WTC11 (cell line): Measurements from ENCODE around the gene FAM110C. TPM values are rescaled to one million over a fixed set of nuclear protein-coding genes. Genes with fewer than 3 reads are reported as not detected.
"Not testable (repeated sequence)": the region's sequence is repeated elsewhere in the genome, so short reads cannot be mapped to it uniquely, and the experiment has no call there.

ENCODE experiments used
- ATAC-seq: fragments of 200-7000 bp; cut with Tn5 transposase; 2 replicates; pipeline ENCODE4 v1.10.0; 2021; ENCODE audit warnings: mild to moderate bottlenecking, moderate library complexity
- CTCF ChIA-PET: fragments of 300-600 bp; sonication (Branson Sonifier 250); formaldehyde crosslinking; loops from one replicate; lab custom pipeline; 2021; ENCODE audit warnings: antibody characterized with exemption; lab: Charles Lee
- POLR2A ChIA-PET: fragments of 350-600 bp; sonication (Branson Sonifier 250); formaldehyde crosslinking; loops from one replicate; lab custom pipeline; 2021; ENCODE audit warnings: antibody characterized with exemption; lab: Charles Lee
- DNase-seq: peaks from one replicate; pipeline ENCODE4 v3.0.0; 2021; ENCODE audit warnings: low spot score
- H3K27ac Mint-ChIP-seq: 2 replicates; pipeline ENCODE4 v1.8.0; 2021; ENCODE audit warnings: mixed read lengths
- H3K27me3 Mint-ChIP-seq: 2 replicates; pipeline ENCODE4 v1.8.0; 2021; ENCODE audit warnings: low read depth, mild to moderate bottlenecking, moderate library complexity, mixed read lengths
- H3K36me3 Mint-ChIP-seq: 2 replicates; pipeline ENCODE4 v1.8.0; 2021; ENCODE audit warnings: mixed read lengths
- H3K4me1 Mint-ChIP-seq: 2 replicates; pipeline ENCODE4 v1.8.0; 2022; ENCODE audit warnings: mixed read lengths
- H3K4me3 Mint-ChIP-seq: 2 replicates; pipeline ENCODE4 v1.8.0; 2021; ENCODE audit warnings: mild to moderate bottlenecking, moderate library complexity, mixed read lengths
- H3K9me3 Mint-ChIP-seq: 2 replicates; pipeline ENCODE4 v1.8.0; 2021; ENCODE audit warnings: mixed read lengths
- CBFB ChIP-seq: sonication (generic); formaldehyde crosslinking; IDR thresholded peaks from 2 replicates; pipeline ENCODE4 v1.8.1; 2022; ENCODE audit warnings: mild to moderate bottlenecking, low read depth, missing genetic modification reagents
- CREB1 ChIP-seq: sonication (generic); formaldehyde crosslinking; IDR thresholded peaks from 2 replicates; pipeline ENCODE4 v1.8.0; 2023; ENCODE audit warnings: mild to moderate bottlenecking, missing genetic modification reagents
- FOXJ3 ChIP-seq: sonication (generic); formaldehyde crosslinking; IDR thresholded peaks from 2 replicates; pipeline ENCODE4 v1.9.0; 2021; ENCODE audit warnings: missing genetic modification reagents, mild to moderate bottlenecking, borderline replicate concordance
- FOXK1 ChIP-seq: sonication (generic); formaldehyde crosslinking; IDR thresholded peaks from 2 replicates; pipeline ENCODE4 v1.8.0; 2022; ENCODE audit warnings: mild to moderate bottlenecking, moderate library complexity, missing genetic modification reagents
- HMGXB4 ChIP-seq: sonication (generic); formaldehyde crosslinking; IDR thresholded peaks from 2 replicates; pipeline ENCODE4 v1.8.1; 2023; ENCODE audit warnings: mild to moderate bottlenecking, moderate library complexity, missing genetic modification reagents
- KAT7 ChIP-seq: sonication (generic); formaldehyde crosslinking; IDR thresholded peaks from 2 replicates; pipeline ENCODE4 v1.8.1; 2023; ENCODE audit warnings: missing genetic modification reagents, mild to moderate bottlenecking, borderline replicate concordance
- PREB ChIP-seq: sonication (generic); formaldehyde crosslinking; IDR thresholded peaks from 2 replicates; pipeline ENCODE4 v1.8.1; 2022; ENCODE audit warnings: mild to moderate bottlenecking, missing genetic modification reagents, moderate library complexity, borderline replicate concordance
- SOX15 ChIP-seq: fragments of 250-450 bp; sonication (Bioruptor Pico); IDR thresholded peaks from 2 replicates; pipeline ENCODE4 v1.9.0; 2021; ENCODE audit warnings: mild to moderate bottlenecking
- ZNF121 ChIP-seq: sonication (generic); formaldehyde crosslinking; IDR thresholded peaks from 2 replicates; pipeline ENCODE4 v1.8.0; 2023; ENCODE audit warnings: missing genetic modification reagents
- ZNF138 ChIP-seq: sonication (generic); formaldehyde crosslinking; conservative IDR thresholded peaks from 2 replicates; pipeline ENCODE4 v1.8.1; 2022; ENCODE audit warnings: mild to moderate bottlenecking, moderate library complexity, missing genetic modification reagents
- ZNF232 ChIP-seq: sonication (generic); formaldehyde crosslinking; IDR thresholded peaks from 2 replicates; pipeline ENCODE4 v1.8.0; 2022; ENCODE audit warnings: mild to moderate bottlenecking, missing genetic modification reagents
- ZNF512 ChIP-seq: sonication (generic); formaldehyde crosslinking; IDR thresholded peaks from 2 replicates; pipeline ENCODE4 v1.8.1; 2022; ENCODE audit warnings: missing genetic modification reagents, borderline replicate concordance
- ZNF532 ChIP-seq: fragments of 250-450 bp; sonication (Bioruptor Pico); IDR thresholded peaks from 2 replicates; pipeline ENCODE4 v1.9.0; 2021; ENCODE audit warnings: mild to moderate bottlenecking, borderline replicate concordance
- total RNA-seq: library from RNA; stranded (reverse); gene quantifications from 3 replicates; pipeline ENCODE4 v1.2.3, GENCODE V29; 2021

The FAM110C gene
- total RNA-seq, 1 experiment from 2014 or later: 6.1 TPM

GRCh38 chr2:69366-70344 lies 23.4 kb upstream of the FAM110C start:
- H3K4me3 Mint-ChIP-seq: no peak overlapping the region
- no peaks in the 10 kb centered on the region for H3K9me3 Mint-ChIP-seq
- H3K27me3 Mint-ChIP-seq: peaks cover 6% of the 10 kb centered on the region
- ATAC-seq (peak; percentile 31; the same call in 1 of the 2 replicates), DNase-seq (no peak)
- TF ChIP-seq SOX15 (CRISPR knock-in tag) (no peak), HMGXB4 (CRISPR knock-in tag) (no peak), FOXJ3 (CRISPR knock-in tag) (no peak), ZNF532 (CRISPR knock-in tag) (no peak), ZNF138 (CRISPR knock-in tag) (no peak), ZNF232 (CRISPR knock-in tag) (no peak), CBFB (CRISPR knock-in tag) (no peak), PREB (CRISPR knock-in tag) (no peak)
- TF ChIP-seq, all 79 proteins: peak for 0
- H3K4me1 Mint-ChIP-seq: peaks cover 17% of the 10 kb centered on the region
- H3K36me3 Mint-ChIP-seq: no peaks in the 10 kb centered on the region
- ChIA-PET POLR2A (no interaction called here), CTCF (interaction anchor here (0.8 kb wide), 1 partner anchor 11 kb away, joined by 3 read pairs; no protein-coding TSS in a partner anchor)
- no peak overlapping the region for H3K27ac Mint-ChIP-seq

- H3K27ac Mint-ChIP-seq, DNase-seq, H3K4me3 Mint-ChIP-seq, H3K9me3 Mint-ChIP-seq, H3K27me3 Mint-ChIP-seq, POLR2A ChIA-PET, ATAC-seq, H3K36me3 Mint-ChIP-seq: not testable (repeated sequence)
- CTCF ChIA-PET: interaction anchor here (0.8 kb wide), 1 partner anchor 12 kb away, joined by 3 read pairs; no protein-coding TSS in a partner anchor
- H3K4me1 Mint-ChIP-seq: peaks cover 19% of the 10 kb centered on the region
Measured at GRCh38 chr2:68637-69036, 22.3 kb upstream of the FAM110C start.

GRCh38 chr2:66853-67252 lies 20.5 kb upstream of the FAM110C start:
- no peaks in the 10 kb centered on the region for H3K9me3 Mint-ChIP-seq
- DNase-seq (no peak), ATAC-seq (no peak)
- TF ChIP-seq FOXK1 (CRISPR knock-in tag) (no peak), CREB1 (CRISPR knock-in tag) (no peak), ZNF232 (CRISPR knock-in tag) (no peak), KAT7 (no peak), ZNF512 (CRISPR knock-in tag) (no peak), ZNF121 (no peak)
- H3K4me1 Mint-ChIP-seq: peaks cover 19% of the 10 kb centered on the region
- no peaks in the 10 kb centered on the region for H3K36me3 Mint-ChIP-seq
- H3K27me3 Mint-ChIP-seq: no peaks in the 10 kb centered on the region; the same call in 1 of the 2 replicates
- no peak overlapping the region for H3K27ac Mint-ChIP-seq
- ChIA-PET POLR2A (no interaction called here), CTCF (interaction anchor here (1.0 kb wide), 1 partner anchor 75 kb away, joined by 3 read pairs; no protein-coding TSS in a partner anchor)
- no peak overlapping the region for H3K4me3 Mint-ChIP-seq
